ENCODE data around the gene CENPX.

CENPX gene

DNA sequence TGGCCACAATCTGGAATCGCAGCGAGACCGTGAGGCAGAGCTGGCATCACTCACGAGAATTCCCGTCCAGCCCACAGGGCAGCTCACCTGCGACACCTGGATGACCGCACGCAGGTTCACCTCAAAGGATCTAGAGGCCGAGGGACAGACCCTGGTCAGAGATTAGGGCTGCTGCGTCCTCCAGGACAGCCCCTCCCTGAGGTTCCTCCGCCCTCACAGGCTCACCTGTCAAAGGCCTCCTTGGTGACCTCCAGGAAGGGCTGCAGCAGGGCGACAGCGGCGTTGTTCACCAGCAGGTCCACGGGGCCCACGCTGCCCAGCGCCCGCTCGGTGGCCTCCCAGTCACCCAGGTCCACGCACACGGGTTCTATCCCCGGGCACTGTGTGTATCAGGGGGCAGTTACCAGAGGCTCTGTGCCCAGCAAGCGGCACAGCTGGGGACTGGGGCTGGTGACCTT, 14.0 kb upstream of the CENPX start:
- H3K9ac ChIP-seq (ENCODE audit: low read length): peak overlapping the region; percentile 72
- no peaks in the 10 kb centered on the region for H3K9me3 ChIP-seq (ENCODE audit: insufficient read depth, low read length)
- H3K4me1 ChIP-seq (ENCODE audit: low read length): peaks cover 19% of the 10 kb centered on the region
- H3K36me3 ChIP-seq (replicated peaks; ENCODE audit: low read depth, low read length): peaks cover 7% of the 10 kb centered on the region
- H3K27me3 ChIP-seq (ENCODE audit: low read depth, low read length): no peaks in the 10 kb centered on the region
- peaks cover 7% of the 10 kb centered on the region for H3K79me2 ChIP-seq (ENCODE audit: low read length)
- H2AFZ ChIP-seq (ENCODE audit: low read depth, low read length): peak overlapping the region; percentile 43; the same call in 1 of the 2 replicates
- peaks cover 5% of the 10 kb centered on the region; the same call in 1 of the 2 replicates for H4K20me1 ChIP-seq (ENCODE audit: insufficient read depth, low read length)
- no peak for TF ChIP-seq EZH2phosphoT487 (IDR thresholded peaks at IDR 0.05; ENCODE audit: low read depth)
- TF ChIP-seq, protein P1, sequence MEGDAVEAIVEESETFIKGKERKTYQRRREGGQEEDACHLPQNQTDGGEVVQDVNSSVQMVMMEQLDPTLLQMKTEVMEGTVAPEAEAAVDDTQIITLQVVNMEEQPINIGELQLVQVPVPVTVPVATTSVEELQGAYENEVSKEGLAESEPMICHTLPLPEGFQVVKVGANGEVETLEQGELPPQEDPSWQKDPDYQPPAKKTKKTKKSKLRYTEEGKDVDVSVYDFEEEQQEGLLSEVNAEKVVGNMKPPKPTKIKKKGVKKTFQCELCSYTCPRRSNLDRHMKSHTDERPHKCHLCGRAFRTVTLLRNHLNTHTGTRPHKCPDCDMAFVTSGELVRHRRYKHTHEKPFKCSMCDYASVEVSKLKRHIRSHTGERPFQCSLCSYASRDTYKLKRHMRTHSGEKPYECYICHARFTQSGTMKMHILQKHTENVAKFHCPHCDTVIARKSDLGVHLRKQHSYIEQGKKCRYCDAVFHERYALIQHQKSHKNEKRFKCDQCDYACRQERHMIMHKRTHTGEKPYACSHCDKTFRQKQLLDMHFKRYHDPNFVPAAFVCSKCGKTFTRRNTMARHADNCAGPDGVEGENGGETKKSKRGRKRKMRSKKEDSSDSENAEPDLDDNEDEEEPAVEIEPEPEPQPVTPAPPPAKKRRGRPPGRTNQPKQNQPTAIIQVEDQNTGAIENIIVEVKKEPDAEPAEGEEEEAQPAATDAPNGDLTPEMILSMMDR (IDR thresholded peaks at IDR 0.05; ENCODE audit: low read depth, low read length): no peak
- H3K4me3 ChIP-seq (ENCODE audit: low read length): peak overlapping the region; percentile 98
- H3K27ac ChIP-seq (ENCODE audit: low read length): peak overlapping the region; percentile 86
- peak overlapping the region; percentile 99 for H3K4me2 ChIP-seq (ENCODE audit: low read length)

DNA sequence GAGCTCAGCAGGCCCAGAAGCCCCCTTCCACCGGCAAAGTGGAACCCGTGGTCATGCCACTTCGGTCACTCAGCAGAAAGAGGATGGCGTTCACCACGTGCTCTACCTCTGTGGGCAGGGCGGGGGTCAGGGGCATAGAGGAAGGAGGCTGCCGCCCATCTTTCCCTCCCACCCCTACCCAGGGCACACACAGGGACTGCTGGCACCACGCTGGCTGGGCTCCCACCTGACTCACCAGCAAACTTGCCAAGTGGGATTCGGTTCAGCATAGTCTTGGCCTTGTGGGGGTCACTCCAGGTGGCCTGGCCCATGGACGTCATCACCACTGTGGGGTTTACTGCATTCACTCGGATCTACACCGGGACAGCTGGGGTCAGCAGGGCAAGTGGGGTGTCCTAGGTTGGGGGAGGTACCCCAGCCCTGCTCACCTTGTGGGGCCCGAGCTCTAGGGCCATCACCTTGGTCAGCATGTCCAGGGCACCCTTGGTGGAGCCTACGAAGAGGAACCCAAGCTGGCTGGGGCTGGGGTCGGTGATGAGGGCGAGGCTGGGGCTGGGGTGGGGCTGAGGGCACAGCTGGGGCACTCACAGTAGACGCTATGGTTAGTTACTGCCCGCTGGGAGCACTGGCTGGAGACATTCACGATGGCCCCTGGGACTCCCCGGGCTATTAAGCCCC, 13.4 kb upstream of the CENPX start:
- H3K27me3 ChIP-seq (ENCODE audit: low read depth, low read length): no peaks in the 10 kb centered on the region
- TF ChIP-seq EZH2phosphoT487 (IDR thresholded peaks at IDR 0.05; ENCODE audit: low read depth): no peak
- TF ChIP-seq, protein P1 (IDR thresholded peaks at IDR 0.05; ENCODE audit: low read depth, low read length): no peak
- H3K79me2 ChIP-seq (ENCODE audit: low read length): peaks cover 7% of the 10 kb centered on the region
- H3K4me2 ChIP-seq (ENCODE audit: low read length): peak overlapping the region; percentile 99
- H3K9ac ChIP-seq (ENCODE audit: low read length): peak overlapping the region; percentile 72; the same call in 1 of the 2 replicates
- peaks cover 5% of the 10 kb centered on the region; the same call in 1 of the 2 replicates for H4K20me1 ChIP-seq (ENCODE audit: insufficient read depth, low read length)
- H3K36me3 ChIP-seq (replicated peaks; ENCODE audit: low read depth, low read length): peaks cover 7% of the 10 kb centered on the region
- peaks cover 19% of the 10 kb centered on the region for H3K4me1 ChIP-seq (ENCODE audit: low read length)
- no peaks in the 10 kb centered on the region for H3K9me3 ChIP-seq (ENCODE audit: insufficient read depth, low read length)
- no peak overlapping the region for H2AFZ ChIP-seq (ENCODE audit: low read depth, low read length)
- H3K4me3 ChIP-seq (ENCODE audit: low read length): peak overlapping the region; percentile 98
- H3K27ac ChIP-seq (ENCODE audit: low read length): no peak overlapping the region

DNA sequence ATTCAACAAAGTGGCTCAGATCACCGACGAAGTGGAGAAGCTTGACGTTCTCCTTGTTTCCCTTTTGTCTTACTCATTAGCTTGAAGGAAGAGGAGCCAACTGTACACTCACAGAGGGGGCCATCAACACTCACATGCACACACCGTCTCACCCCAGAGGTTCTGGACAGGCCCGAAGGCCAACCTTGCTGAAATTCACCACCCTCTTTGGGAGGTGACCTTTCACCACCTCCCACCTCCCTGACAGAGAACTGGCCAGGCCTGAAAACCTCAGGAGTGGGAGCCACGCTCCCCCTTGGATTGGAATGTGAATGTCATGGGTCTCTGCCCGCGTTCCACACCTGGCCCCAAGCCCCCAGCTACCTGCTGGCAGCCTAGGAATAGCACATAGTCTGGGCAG, 12.8 kb upstream of the CENPX start:
- Histone ChIP-seq H3K36me3 (replicated peaks; ENCODE audit: low read depth, low read length) (peaks cover 7% of the 10 kb centered on the region), H3K4me3 (ENCODE audit: low read length) (no peak overlapping the region), H3K9me3 (ENCODE audit: insufficient read depth, low read length) (no peaks in the 10 kb centered on the region), H3K9ac (ENCODE audit: low read length) (no peak overlapping the region), H3K4me2 (ENCODE audit: low read length) (no peak overlapping the region), H3K27ac (ENCODE audit: low read length) (no peak overlapping the region), H4K20me1 (ENCODE audit: insufficient read depth, low read length) (peaks cover 5% of the 10 kb centered on the region; the same call in 1 of the 2 replicates), H3K79me2 (ENCODE audit: low read length) (peaks cover 7% of the 10 kb centered on the region), H3K4me1 (ENCODE audit: low read length) (peaks cover 19% of the 10 kb centered on the region), H3K27me3 (ENCODE audit: low read depth, low read length) (no peaks in the 10 kb centered on the region), H2AFZ (ENCODE audit: low read depth, low read length) (no peak overlapping the region)
- TF ChIP-seq, protein P1 (IDR thresholded peaks at IDR 0.05; ENCODE audit: low read depth, low read length): no peak
- TF ChIP-seq EZH2phosphoT487 (IDR thresholded peaks at IDR 0.05; ENCODE audit: low read depth): no peak

DNA sequence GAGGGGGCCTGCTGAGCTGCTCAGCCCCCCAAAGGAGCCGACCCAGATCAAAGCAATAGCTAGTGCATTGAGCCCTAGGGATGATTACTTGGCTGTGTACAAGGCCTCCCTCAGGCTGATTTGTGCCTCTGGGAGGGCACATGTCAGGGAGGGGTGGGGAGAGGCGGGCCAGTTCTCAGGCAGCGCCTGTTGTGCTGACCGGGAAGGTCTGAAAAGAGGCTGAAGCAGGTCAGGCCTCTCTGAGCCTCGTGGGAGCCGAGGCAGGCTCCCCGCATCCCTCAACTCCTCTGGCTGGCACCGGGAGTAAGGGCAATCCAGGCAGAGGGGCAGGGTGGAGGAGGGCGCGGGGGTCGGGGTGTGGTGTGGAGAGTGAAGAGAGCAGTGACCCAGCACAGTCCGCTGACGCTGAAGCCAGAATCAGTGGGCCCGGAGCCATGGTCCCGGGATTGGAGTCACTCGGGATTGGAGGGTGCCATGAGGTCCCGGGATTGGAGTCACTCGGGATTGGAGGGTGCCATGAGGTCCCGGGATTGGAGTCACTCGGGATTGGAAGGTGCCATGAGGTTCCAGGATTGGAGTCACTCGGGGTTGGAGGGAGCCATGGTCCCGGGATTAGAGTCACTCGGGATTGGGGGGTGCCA, 11.8 kb upstream of the CENPX start:
- H3K4me1 ChIP-seq (ENCODE audit: low read length): peaks cover 19% of the 10 kb centered on the region
- TF ChIP-seq EZH2phosphoT487 (IDR thresholded peaks at IDR 0.05; ENCODE audit: low read depth): no peak
- TF ChIP-seq, protein P1 (IDR thresholded peaks at IDR 0.05; ENCODE audit: low read depth, low read length): no peak
- peaks cover 7% of the 10 kb centered on the region for H3K36me3 ChIP-seq (replicated peaks; ENCODE audit: low read depth, low read length)

More for the DNA sequence above, 11.8 kb upstream of the CENPX start:
- Histone ChIP-seq H3K9ac (ENCODE audit: low read length) (no peak overlapping the region), H3K4me2 (ENCODE audit: low read length) (no peak overlapping the region), H3K9me3 (ENCODE audit: insufficient read depth, low read length) (no peaks in the 10 kb centered on the region), H3K4me3 (ENCODE audit: low read length) (no peak overlapping the region), H3K27me3 (ENCODE audit: low read depth, low read length) (no peaks in the 10 kb centered on the region), H2AFZ (ENCODE audit: low read depth, low read length) (no peak overlapping the region), H3K27ac (ENCODE audit: low read length) (no peak overlapping the region), H4K20me1 (ENCODE audit: insufficient read depth, low read length) (peaks cover 5% of the 10 kb centered on the region; the same call in 1 of the 2 replicates), H3K79me2 (ENCODE audit: low read length) (peaks cover 7% of the 10 kb centered on the region)

All from OCI-LY3 (cell line).